HFFc6 (cell line): Measurements from ENCODE around the gene SSTR4. TPM values are rescaled to one million over a fixed set of nuclear protein-coding genes. Genes with fewer than 3 reads are reported as not detected.
"Not testable (repeated sequence)": the region's sequence is repeated elsewhere in the genome, so short reads cannot be mapped to it uniquely, and the experiment has no call there.

Source experiments
- DNase-seq: peaks from one replicate; pipeline ENCODE4 v3.0.0-alpha.2; 2018
- H3K27ac Mint-ChIP-seq: 2 replicates; pipeline ENCODE4 v1.8.0; 2020; ENCODE audit warnings: mild to moderate bottlenecking, mixed read lengths
- H3K27me3 Mint-ChIP-seq: 2 replicates; pipeline ENCODE4 v1.8.0; 2021; ENCODE audit warnings: mild to moderate bottlenecking, moderate library complexity, mixed read lengths; ENCODE audit not compliant: insufficient read depth
- H3K36me3 Mint-ChIP-seq: 2 replicates; pipeline ENCODE4 v1.8.0; 2021; ENCODE audit warnings: low read depth, mixed read lengths
- H3K4me1 Mint-ChIP-seq: 2 replicates; pipeline ENCODE4 v1.8.0; 2020; ENCODE audit warnings: low read depth, mixed read lengths
- H3K4me3 Mint-ChIP-seq: 2 replicates; pipeline ENCODE4 v1.8.0; 2020; ENCODE audit warnings: mild to moderate bottlenecking, moderate library complexity, mixed read lengths
- H3K9me3 Mint-ChIP-seq: 2 replicates; pipeline ENCODE4 v1.8.0; 2020; ENCODE audit warnings: mild to moderate bottlenecking, mixed read lengths
- total RNA-seq, 6 experiments: library from RNA; stranded (reverse); fragmentation: NEBNext Ultra II Directional; extraction: Animal tissue kit (Norgen Biotek cat#: 25700); gene quantifications; 2 replicates in 1 of 6; 3 replicates in 5 of 6; pipeline ENCODE4 v1.2.3, GENCODE V29; 2021
- TF ChIP-seq, protein P1 (sequence below): fragments of 200-600 bp; sonication (generic); IDR thresholded peaks from 2 replicates; pipeline ENCODE4 v1.5.0; 2021; ENCODE audit warnings: antibody characterized with exemption, mild to moderate bottlenecking

The SSTR4 gene
- total RNA-seq, 6 experiments from 2014 or later: not detected

DNA sequence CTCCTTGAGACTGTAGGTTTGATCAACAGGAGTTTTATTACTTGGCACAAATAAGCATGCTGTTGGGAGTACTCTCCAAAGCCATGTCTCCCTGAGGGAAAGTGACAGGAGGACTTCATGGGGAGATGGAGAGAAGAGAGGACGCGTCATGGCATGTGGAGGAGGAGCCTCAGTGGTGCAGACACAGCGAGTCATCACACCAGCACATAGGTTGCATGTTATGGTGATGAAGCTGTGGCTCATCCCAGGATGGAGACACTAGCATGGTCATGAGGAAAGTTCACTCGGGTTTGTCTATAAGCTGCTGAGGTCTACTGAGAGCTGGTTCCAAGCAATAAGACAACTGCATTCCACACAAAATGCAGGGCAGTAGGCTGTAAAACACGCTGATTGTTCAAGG is 13.2 kb upstream of the SSTR4 start:
- H3K4me3 Mint-ChIP-seq: no peak overlapping the region
- DNase-seq: no peak
- no peak overlapping the region for H3K27ac Mint-ChIP-seq
- TF ChIP-seq, protein P1, sequence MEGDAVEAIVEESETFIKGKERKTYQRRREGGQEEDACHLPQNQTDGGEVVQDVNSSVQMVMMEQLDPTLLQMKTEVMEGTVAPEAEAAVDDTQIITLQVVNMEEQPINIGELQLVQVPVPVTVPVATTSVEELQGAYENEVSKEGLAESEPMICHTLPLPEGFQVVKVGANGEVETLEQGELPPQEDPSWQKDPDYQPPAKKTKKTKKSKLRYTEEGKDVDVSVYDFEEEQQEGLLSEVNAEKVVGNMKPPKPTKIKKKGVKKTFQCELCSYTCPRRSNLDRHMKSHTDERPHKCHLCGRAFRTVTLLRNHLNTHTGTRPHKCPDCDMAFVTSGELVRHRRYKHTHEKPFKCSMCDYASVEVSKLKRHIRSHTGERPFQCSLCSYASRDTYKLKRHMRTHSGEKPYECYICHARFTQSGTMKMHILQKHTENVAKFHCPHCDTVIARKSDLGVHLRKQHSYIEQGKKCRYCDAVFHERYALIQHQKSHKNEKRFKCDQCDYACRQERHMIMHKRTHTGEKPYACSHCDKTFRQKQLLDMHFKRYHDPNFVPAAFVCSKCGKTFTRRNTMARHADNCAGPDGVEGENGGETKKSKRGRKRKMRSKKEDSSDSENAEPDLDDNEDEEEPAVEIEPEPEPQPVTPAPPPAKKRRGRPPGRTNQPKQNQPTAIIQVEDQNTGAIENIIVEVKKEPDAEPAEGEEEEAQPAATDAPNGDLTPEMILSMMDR: no peak
- H3K36me3 Mint-ChIP-seq: no peaks in the 10 kb centered on the region
- H3K9me3 Mint-ChIP-seq: no peaks in the 10 kb centered on the region
- H3K4me1 Mint-ChIP-seq: no peaks in the 10 kb centered on the region
- H3K27me3 Mint-ChIP-seq: no peaks in the 10 kb centered on the region; the same call in 1 of the 2 replicates

GRCh38 chr20:23022849-23023248 is 12.3 kb upstream of the SSTR4 start:
- Mint-ChIP-seq H3K9me3 (no peaks in the 10 kb centered on the region), H3K4me3 (no peak overlapping the region)
- no peak for DNase-seq

DNA sequence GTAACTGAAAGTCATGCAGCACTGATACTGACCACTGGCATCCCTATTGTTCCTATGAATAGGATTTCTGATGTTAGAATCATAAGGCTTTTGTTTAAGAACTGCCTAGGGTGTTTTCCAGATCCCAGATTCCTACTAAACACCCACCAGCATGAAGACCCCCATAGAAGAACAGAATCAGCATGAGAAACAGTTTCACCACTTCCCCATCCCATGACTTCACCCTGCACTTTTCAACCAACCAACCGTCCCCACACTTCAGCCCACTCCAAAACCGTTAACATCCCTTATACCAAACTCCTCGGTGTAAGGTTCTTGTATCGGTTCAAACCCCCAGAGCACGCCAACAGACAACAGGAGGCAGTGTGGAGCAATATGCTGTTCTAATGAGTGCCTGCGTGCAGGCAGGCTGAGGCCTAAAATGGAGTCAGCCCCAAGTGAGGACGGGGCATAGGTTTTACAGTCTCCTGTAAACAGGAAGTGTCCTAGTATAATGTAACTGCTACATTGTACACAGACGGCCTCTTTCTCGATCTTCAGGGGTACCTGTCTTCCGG is 11.4 kb upstream of the SSTR4 start:
- TF ChIP-seq, protein P1: no peak
- no peak for DNase-seq
- H3K4me3 Mint-ChIP-seq: no peak overlapping the region
- H3K27me3 Mint-ChIP-seq: no peaks in the 10 kb centered on the region; the same call in none of the 2 replicates
- H3K36me3 Mint-ChIP-seq: no peaks in the 10 kb centered on the region
- H3K4me1 Mint-ChIP-seq: no peaks in the 10 kb centered on the region
- H3K9me3 Mint-ChIP-seq: no peaks in the 10 kb centered on the region
- H3K27ac Mint-ChIP-seq: no peak overlapping the region

More at GRCh38 chr20:23022849-23023248, 12.3 kb upstream of the SSTR4 start:
- Mint-ChIP-seq H3K27me3 (no peaks in the 10 kb centered on the region; the same call in none of the 2 replicates), H3K36me3 (no peaks in the 10 kb centered on the region), H3K4me1 (no peaks in the 10 kb centered on the region), H3K27ac (no peak overlapping the region)
- TF ChIP-seq, protein P1: no peak

- DNase-seq: no peak
- H3K36me3 Mint-ChIP-seq: no peaks in the 10 kb centered on the region
- peaks cover 3% of the 10 kb centered on the region for H3K27me3 Mint-ChIP-seq
- no peaks in the 10 kb centered on the region for H3K4me1 Mint-ChIP-seq
- TF ChIP-seq, protein P1: no peak
- H3K4me3 Mint-ChIP-seq: no peak overlapping the region
- H3K9me3 Mint-ChIP-seq: no peaks in the 10 kb centered on the region
- no peak overlapping the region for H3K27ac Mint-ChIP-seq
These were observed 10.4 kb upstream of the SSTR4 start for GRCh38 chr20:23024701-23025100.

DNA sequence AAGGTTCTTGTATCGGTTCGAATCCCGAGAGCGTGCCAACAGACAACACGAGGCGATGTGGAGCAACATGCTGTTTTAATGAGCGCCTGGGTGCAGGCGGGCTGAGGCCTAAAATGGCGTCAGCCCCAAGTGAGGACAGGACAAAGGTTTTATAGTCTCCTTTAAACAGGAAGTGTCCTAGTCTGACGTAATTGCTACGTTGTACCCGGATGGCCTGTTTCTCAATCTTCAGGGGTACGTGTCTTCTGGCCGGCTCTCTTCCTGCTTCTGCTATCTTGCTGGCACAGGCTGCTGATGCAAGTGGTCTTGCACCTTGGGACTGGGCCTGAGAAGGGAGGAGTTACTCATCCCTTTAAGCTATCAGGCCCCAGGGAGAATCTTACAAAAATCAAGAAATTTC is 9.6 kb upstream of the SSTR4 start:
- H3K27me3 Mint-ChIP-seq, H3K4me3 Mint-ChIP-seq, H3K36me3 Mint-ChIP-seq, DNase-seq, H3K27ac Mint-ChIP-seq, H3K4me1 Mint-ChIP-seq, H3K9me3 Mint-ChIP-seq: not testable (repeated sequence)

DNA sequence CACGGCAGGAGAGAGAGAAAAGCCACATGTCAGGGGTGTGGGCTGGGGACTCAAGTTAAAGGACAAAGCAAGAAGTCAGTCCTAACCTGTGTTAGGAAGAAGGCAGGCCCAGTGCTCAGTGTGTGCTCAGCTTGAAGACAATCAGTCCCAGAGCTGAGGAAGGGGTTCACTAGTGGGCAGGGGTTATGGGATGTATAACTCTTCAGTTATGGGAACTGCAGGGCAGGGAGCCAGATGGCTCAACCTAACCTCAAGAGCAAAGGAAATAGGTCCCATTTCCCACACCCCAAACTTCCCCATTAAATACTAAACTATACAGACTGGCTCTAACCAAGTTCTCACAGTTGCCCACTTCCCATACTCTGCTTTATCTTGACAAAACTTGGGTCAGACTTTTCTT is 7.4 kb upstream of the SSTR4 start:
- Mint-ChIP-seq H3K36me3 (no peaks in the 10 kb centered on the region), H3K27ac (no peak overlapping the region)

More for the DNA sequence above, 7.4 kb upstream of the SSTR4 start:
- no peak for DNase-seq
- H3K27me3 Mint-ChIP-seq: peaks cover 11% of the 10 kb centered on the region
- H3K9me3 Mint-ChIP-seq: no peaks in the 10 kb centered on the region
- H3K4me3 Mint-ChIP-seq: no peak overlapping the region
- TF ChIP-seq, protein P1: no peak
- H3K4me1 Mint-ChIP-seq: no peaks in the 10 kb centered on the region
